MM.1S (cell line): Measurements from ENCODE around the gene DMBX1.

Experiments
- DNase-seq: peaks from one replicate; pipeline ENCODE4 v3.0.0-alpha.2; 2015
- H2AFZ ChIP-seq: fragments of 300-600 bp; sonication (generic); 2 replicates; pipeline ENCODE4 v1.6.0; 2016; ENCODE audit warnings: antibody characterized with exemption, low read length
- H3F3A ChIP-seq: fragments of 300-600 bp; sonication (generic); 2 replicates; pipeline ENCODE4 v1.6.1; 2016; ENCODE audit warnings: mild to moderate bottlenecking, antibody characterized with exemption, low read length, moderate library complexity, mixed read lengths; ENCODE audit not compliant: insufficient read depth
- H3K27ac ChIP-seq: fragments of 300-600 bp; sonication (generic); 2 replicates; pipeline ENCODE4 v1.5.1; 2016; ENCODE audit warnings: mild to moderate bottlenecking, low read length
- H3K27me3 ChIP-seq: fragments of 300-600 bp; sonication (generic); replicated peaks from 2 replicates; pipeline ENCODE4 v1.6.0; 2016; ENCODE audit warnings: low read length; ENCODE audit not compliant: insufficient read depth
- H3K36me3 ChIP-seq: fragments of 300-600 bp; sonication (generic); replicated peaks from 2 replicates; pipeline ENCODE4 v1.6.1; 2016; ENCODE audit warnings: mild to moderate bottlenecking, low read length, mixed read lengths; ENCODE audit not compliant: insufficient read depth
- H3K4me1 ChIP-seq: fragments of 300-600 bp; sonication (generic); 2 replicates; pipeline ENCODE4 v1.6.1; 2016; ENCODE audit warnings: low read length, mixed read lengths
- H3K4me2 ChIP-seq: fragments of 300-600 bp; sonication (generic); 2 replicates; pipeline ENCODE4 v1.6.0; 2016; ENCODE audit warnings: low read depth, low read length
- H3K4me3 ChIP-seq: fragments of 300-600 bp; sonication (generic); 2 replicates; pipeline ENCODE4 v1.5.1; 2016; ENCODE audit warnings: low read length, mixed read lengths
- H3K79me2 ChIP-seq: fragments of 300-600 bp; sonication (generic); 2 replicates; pipeline ENCODE4 v1.6.1; 2016; ENCODE audit warnings: mixed run types, low read length, mixed read lengths
- H3K9ac ChIP-seq: fragments of 300-600 bp; sonication (generic); 2 replicates; pipeline ENCODE4 v1.6.1; 2016; ENCODE audit warnings: low read length, mixed read lengths
- H3K9me2 ChIP-seq: fragments of 300-600 bp; sonication (generic); replicated peaks from 2 replicates; pipeline ENCODE4 v1.6.1; 2016; ENCODE audit warnings: mild to moderate bottlenecking, low read length, mixed read lengths; ENCODE audit not compliant: insufficient read depth
- H3K9me3 ChIP-seq: fragments of 300-600 bp; sonication (generic); replicated peaks from 2 replicates; pipeline ENCODE4 v1.6.1; 2016; ENCODE audit warnings: mild to moderate bottlenecking, low read length, mixed read lengths; ENCODE audit not compliant: insufficient read depth
- H4K20me1 ChIP-seq: fragments of 300-600 bp; sonication (generic); 2 replicates; pipeline ENCODE4 v1.6.1; 2016; ENCODE audit warnings: mild to moderate bottlenecking, low read length, moderate library complexity, mixed read lengths; ENCODE audit not compliant: insufficient read depth
- CTCF ChIP-seq: fragments of 300-600 bp; sonication (generic); IDR thresholded peaks from 2 replicates; pipeline ENCODE4 v1.5.1; 2016; ENCODE audit warnings: antibody characterized with exemption, low read length, mixed read lengths
- EZH2 ChIP-seq: fragments of 300-600 bp; sonication (generic); optimal IDR thresholded peaks from 2 replicates; pipeline ENCODE3; 2017; ENCODE audit warnings: low read depth, mild to moderate bottlenecking, antibody characterized with exemption, low read length, mixed read lengths
- EZH2phosphoT487 ChIP-seq: fragments of 300-600 bp; sonication (generic); IDR thresholded peaks from 2 replicates; pipeline ENCODE4 v1.6.1; 2018; ENCODE audit warnings: antibody characterized with exemption, low read length

Gene DMBX1

GRCh38 chr1:46517932-46518498 lies 28.4 kb downstream of the DMBX1 start:
- Histone ChIP-seq H3K9me3 (no peaks in the 10 kb centered on the region), H2AFZ (no peak overlapping the region), H3F3A (no peaks in the 10 kb centered on the region), H3K4me3 (no peak overlapping the region), H3K4me1 (peaks cover 6% of the 10 kb centered on the region; the same call in 1 of the 2 replicates), H3K27me3 (peaks cover 7% of the 10 kb centered on the region; the same call in 1 of the 2 replicates), H3K79me2 (no peaks in the 10 kb centered on the region), H3K9ac (no peak overlapping the region), H4K20me1 (no peaks in the 10 kb centered on the region), H3K9me2 (no peaks in the 10 kb centered on the region), H3K4me2 (no peak overlapping the region), H3K27ac (no peak overlapping the region), H3K36me3 (no peaks in the 10 kb centered on the region)
- no peak for DNase-seq
- TF ChIP-seq EZH2phosphoT487: no peak

- Histone ChIP-seq H2AFZ (no peak overlapping the region), H4K20me1 (no peaks in the 10 kb centered on the region), H3K4me1 (peaks cover 6% of the 10 kb centered on the region; the same call in 1 of the 2 replicates), H3K79me2 (no peaks in the 10 kb centered on the region), H3F3A (no peaks in the 10 kb centered on the region), H3K4me3 (no peak overlapping the region), H3K27me3 (no peaks in the 10 kb centered on the region), H3K9me2 (no peaks in the 10 kb centered on the region), H3K27ac (no peak overlapping the region), H3K36me3 (no peaks in the 10 kb centered on the region), H3K9me3 (no peaks in the 10 kb centered on the region), H3K4me2 (no peak overlapping the region), H3K9ac (no peak overlapping the region)
- TF ChIP-seq EZH2phosphoT487 (no peak), EZH2 (no peak), CTCF (no peak)
- DNase-seq: no peak
Observed at GRCh38 chr1:46519209-46519608, 29.6 kb downstream of the DMBX1 start.

DNA sequence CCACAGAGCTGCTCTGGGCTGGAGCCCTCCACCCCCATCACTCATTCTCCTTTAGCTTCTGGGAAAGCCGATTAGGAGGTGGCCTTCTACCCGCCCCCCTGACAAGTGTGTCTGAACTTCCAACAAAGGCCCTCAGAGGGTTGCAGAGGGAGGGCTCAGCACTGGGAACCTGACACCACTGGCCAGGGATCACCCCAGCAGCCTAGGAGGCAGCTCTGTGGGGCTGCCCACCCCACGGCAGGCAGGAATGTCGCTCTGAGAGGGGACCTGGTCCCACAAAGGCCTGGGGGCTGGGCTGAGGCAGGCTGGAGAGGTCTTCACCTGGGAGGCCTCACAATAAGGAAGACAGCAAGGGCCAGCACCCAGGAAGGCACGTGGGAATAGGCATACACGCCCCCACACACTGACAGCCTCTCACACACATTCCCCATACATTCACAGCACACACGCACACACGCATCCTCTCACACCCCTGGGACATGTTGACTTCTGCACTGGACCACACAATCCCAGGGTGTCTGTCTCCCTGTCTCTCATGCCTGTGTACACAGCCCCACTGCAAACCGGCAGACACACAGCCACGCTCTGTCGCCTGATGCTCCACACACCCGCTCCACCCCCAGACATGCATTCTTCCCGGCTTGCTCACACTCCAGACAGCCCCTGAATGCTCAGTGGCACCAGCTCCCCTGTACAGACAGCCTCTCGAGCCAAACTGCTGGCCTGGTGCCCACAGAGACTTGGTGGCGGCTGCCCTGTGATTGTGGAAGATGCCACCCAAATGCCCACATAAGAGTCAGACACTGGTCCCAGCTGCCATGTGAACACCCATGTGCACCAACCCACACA lies 30.7 kb downstream of the DMBX1 start:
- H3K9ac ChIP-seq: no peak overlapping the region
- DNase-seq: no peak
- peaks cover 6% of the 10 kb centered on the region; the same call in 1 of the 2 replicates for H3K4me1 ChIP-seq
- no peaks in the 10 kb centered on the region for H3K79me2 ChIP-seq
- no peak overlapping the region for H3K27ac ChIP-seq
- H3K9me3 ChIP-seq: no peaks in the 10 kb centered on the region
- H2AFZ ChIP-seq: no peak overlapping the region
- no peak for TF ChIP-seq EZH2phosphoT487
- no peak for TF ChIP-seq EZH2
- TF ChIP-seq CTCF: no peak
- no peaks in the 10 kb centered on the region for H4K20me1 ChIP-seq
- no peaks in the 10 kb centered on the region for H3K9me2 ChIP-seq
- no peaks in the 10 kb centered on the region for H3K27me3 ChIP-seq
- H3K36me3 ChIP-seq: no peaks in the 10 kb centered on the region
- no peak overlapping the region for H3K4me2 ChIP-seq
- no peak overlapping the region for H3K4me3 ChIP-seq
- no peaks in the 10 kb centered on the region for H3F3A ChIP-seq

DNA sequence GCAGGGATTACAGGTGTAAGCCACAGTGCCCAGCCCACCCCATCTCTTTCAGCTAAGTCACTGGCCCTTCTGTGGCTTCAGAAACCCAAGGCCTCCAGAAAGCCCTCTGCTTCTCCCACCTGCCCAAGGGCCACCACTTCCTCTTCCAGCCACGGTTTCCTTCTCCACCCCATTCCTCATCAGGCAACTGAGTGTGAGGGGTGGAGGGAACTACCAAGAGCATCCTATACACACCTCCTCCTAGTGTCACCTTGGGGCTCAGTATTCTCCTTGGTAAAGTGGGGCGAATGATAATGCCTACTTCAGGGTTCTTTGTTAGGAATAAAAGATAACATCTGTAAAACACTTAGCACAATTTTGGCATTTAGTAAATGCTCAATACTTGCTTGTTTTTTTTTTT lies 31.8 kb downstream of the DMBX1 start:
- H4K20me1 ChIP-seq: no peaks in the 10 kb centered on the region
- H3K4me2 ChIP-seq: no peak overlapping the region
- no peak for TF ChIP-seq EZH2
- TF ChIP-seq EZH2phosphoT487: no peak
- TF ChIP-seq CTCF: no peak
- H3K27me3 ChIP-seq: no peaks in the 10 kb centered on the region; the same call in 1 of the 2 replicates
- H2AFZ ChIP-seq: no peak overlapping the region
- no peaks in the 10 kb centered on the region for H3F3A ChIP-seq
- no peaks in the 10 kb centered on the region for H3K36me3 ChIP-seq
- H3K9me2 ChIP-seq: no peaks in the 10 kb centered on the region
- H3K4me3 ChIP-seq: no peak overlapping the region
- no peak overlapping the region for H3K9ac ChIP-seq
- H3K9me3 ChIP-seq: no peaks in the 10 kb centered on the region
- H3K79me2 ChIP-seq: no peaks in the 10 kb centered on the region
- H3K4me1 ChIP-seq: peaks cover 4% of the 10 kb centered on the region; the same call in 1 of the 2 replicates
- no peak for DNase-seq
- H3K27ac ChIP-seq: no peak overlapping the region
